ENCODE measurements around the gene PEX5L. TPM values are rescaled to one million over a fixed set of nuclear protein-coding genes. Genes with fewer than 3 reads are reported as not detected.
A peak's percentile ranks its signal among the peaks of the same experiment; 100 is the strongest.
"Not testable (repeated sequence)": the region's sequence is repeated elsewhere in the genome, so short reads cannot be mapped to it uniquely, and the experiment has no call there.

Gene PEX5L
- total RNA-seq, 2 experiments from 2014 or later = 0.35 to 0.70 TPM

GRCh38 chr3:180049391-180049790 is 12.7 kb upstream of the PEX5L start:
- Mint-ChIP-seq H3K9me3 (no peaks in the 10 kb centered on the region), H3K27me3 (no peaks in the 10 kb centered on the region), H3K36me3 (ENCODE audit: low read depth) (no peaks in the 10 kb centered on the region), H3K4me3 (no peak overlapping the region), H3K27ac (no peak overlapping the region), H3K4me1 (no peaks in the 10 kb centered on the region)
- CTCF ChIA-PET = no interaction called here
- no peak for DNase-seq
- POLR2A ChIA-PET = no interaction called here

DNA sequence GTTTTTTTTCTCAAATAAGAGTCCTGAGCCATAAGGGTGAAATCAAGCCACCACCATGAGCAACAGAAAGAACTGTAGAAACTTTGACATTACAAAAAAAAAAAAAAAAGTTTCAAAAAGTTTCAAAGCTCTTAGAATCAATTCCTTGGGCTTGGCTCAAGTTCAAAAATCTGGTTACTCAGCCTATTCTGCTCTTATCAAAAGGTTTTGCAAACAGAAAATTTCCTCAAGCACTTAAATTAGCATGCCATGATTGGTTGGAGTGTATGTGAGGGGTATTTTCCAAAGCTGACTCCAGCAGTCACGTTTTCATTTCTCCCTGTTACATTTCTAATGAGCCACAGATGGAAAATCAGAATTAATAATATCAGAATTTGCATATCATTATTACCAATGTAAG is 12.1 kb upstream of the PEX5L start:
- no peak for DNase-seq
- no peaks in the 10 kb centered on the region for H3K27me3 Mint-ChIP-seq
- no peaks in the 10 kb centered on the region for H3K36me3 Mint-ChIP-seq (ENCODE audit: low read depth)
- no peaks in the 10 kb centered on the region for H3K9me3 Mint-ChIP-seq
- no peak overlapping the region for H3K27ac Mint-ChIP-seq
- ChIA-PET CTCF (no interaction called here), POLR2A (no interaction called here)
- H3K4me3 Mint-ChIP-seq = no peak overlapping the region
- H3K4me1 Mint-ChIP-seq = no peaks in the 10 kb centered on the region

DNA sequence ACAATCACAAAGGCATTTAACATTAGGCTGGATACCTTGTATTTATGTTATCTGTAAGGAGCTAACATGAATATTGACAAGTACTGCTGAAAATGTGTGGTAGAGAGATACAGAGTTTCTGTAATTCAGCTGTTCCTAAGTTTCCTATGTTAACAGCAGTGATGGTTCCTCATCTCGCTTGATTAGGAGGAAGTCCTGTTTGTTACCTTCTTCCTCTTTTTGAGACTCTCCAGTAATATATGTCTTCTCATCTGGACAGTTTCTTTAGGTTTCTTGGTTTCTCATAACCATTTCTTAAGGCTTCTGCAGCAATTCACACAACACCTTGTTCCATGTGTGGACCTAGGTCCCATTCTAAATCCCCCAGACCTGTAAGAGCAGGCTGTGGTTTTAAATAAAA is 11.4 kb upstream of the PEX5L start:
- POLR2A ChIA-PET = no interaction called here
- DNase-seq = no peak
- Mint-ChIP-seq H3K9me3 (no peaks in the 10 kb centered on the region), H3K36me3 (ENCODE audit: low read depth) (no peaks in the 10 kb centered on the region), H3K27ac (no peak overlapping the region), H3K4me1 (no peaks in the 10 kb centered on the region), H3K4me3 (no peak overlapping the region), H3K27me3 (no peaks in the 10 kb centered on the region)
- CTCF ChIA-PET = no interaction called here

- H3K4me3 Mint-ChIP-seq = no peak overlapping the region
- ChIA-PET POLR2A (no interaction called here), CTCF (no interaction called here)
- H3K36me3 Mint-ChIP-seq (ENCODE audit: low read depth) = no peaks in the 10 kb centered on the region
- H3K27ac Mint-ChIP-seq = no peak overlapping the region
- peaks cover 18% of the 10 kb centered on the region for H3K27me3 Mint-ChIP-seq
- DNase-seq = no peak
- peaks cover 10% of the 10 kb centered on the region for H3K4me1 Mint-ChIP-seq
- no peaks in the 10 kb centered on the region for H3K9me3 Mint-ChIP-seq
Observed at GRCh38 chr3:180040966-180041365, 4.2 kb upstream of the PEX5L start.

GRCh38 chr3:180036092-180036670 is 556 bp downstream of the PEX5L start:
- CTCF ChIA-PET = no interaction called here
- H3K27ac Mint-ChIP-seq = no peak overlapping the region
- peaks cover 10% of the 10 kb centered on the region for H3K4me1 Mint-ChIP-seq
- no peak for DNase-seq
- H3K4me3 Mint-ChIP-seq = peak overlapping the region; percentile 44
- no peaks in the 10 kb centered on the region for H3K9me3 Mint-ChIP-seq
- no peaks in the 10 kb centered on the region for H3K36me3 Mint-ChIP-seq (ENCODE audit: low read depth)
- POLR2A ChIA-PET = no interaction called here
- H3K27me3 Mint-ChIP-seq = peaks cover 31% of the 10 kb centered on the region

GRCh38 chr3:180026997-180027396 is 9.7 kb downstream of the PEX5L start:
- Mint-ChIP-seq H3K4me1 (no peaks in the 10 kb centered on the region), H3K27ac (no peak overlapping the region), H3K36me3 (ENCODE audit: low read depth) (no peaks in the 10 kb centered on the region), H3K27me3 (no peaks in the 10 kb centered on the region), H3K9me3 (no peaks in the 10 kb centered on the region), H3K4me3 (no peak overlapping the region)
- CTCF ChIA-PET = no interaction called here
- no peak for DNase-seq
- POLR2A ChIA-PET = no interaction called here

DNA sequence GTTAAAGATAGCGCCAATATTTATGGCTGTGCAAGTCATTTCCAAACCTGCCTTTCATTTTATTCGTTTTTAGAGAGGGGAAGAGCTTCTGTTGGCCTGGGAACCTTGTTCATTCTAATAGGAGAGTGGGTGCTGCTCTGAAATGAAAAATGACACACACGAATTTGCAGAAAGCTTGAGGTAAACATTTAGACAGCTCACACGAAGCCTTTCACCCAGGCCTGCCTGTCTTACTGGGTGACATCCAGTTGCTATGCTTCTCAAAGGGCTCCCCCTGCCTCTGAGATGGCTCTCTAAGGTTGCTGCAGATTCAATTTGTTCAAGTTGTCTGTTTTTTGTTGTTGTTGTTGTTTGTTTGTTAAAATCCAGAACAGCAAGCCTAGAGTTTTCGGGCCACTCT is 18.2 kb downstream of the PEX5L start:
- CTCF ChIA-PET = no interaction called here
- no peak overlapping the region for H3K27ac Mint-ChIP-seq
- DNase-seq = no peak
- POLR2A ChIA-PET = no interaction called here
- H3K36me3 Mint-ChIP-seq (ENCODE audit: low read depth) = no peaks in the 10 kb centered on the region
- H3K27me3 Mint-ChIP-seq = peaks cover 5% of the 10 kb centered on the region
- H3K4me1 Mint-ChIP-seq = no peaks in the 10 kb centered on the region
- no peak overlapping the region for H3K4me3 Mint-ChIP-seq
- no peaks in the 10 kb centered on the region for H3K9me3 Mint-ChIP-seq

DNA sequence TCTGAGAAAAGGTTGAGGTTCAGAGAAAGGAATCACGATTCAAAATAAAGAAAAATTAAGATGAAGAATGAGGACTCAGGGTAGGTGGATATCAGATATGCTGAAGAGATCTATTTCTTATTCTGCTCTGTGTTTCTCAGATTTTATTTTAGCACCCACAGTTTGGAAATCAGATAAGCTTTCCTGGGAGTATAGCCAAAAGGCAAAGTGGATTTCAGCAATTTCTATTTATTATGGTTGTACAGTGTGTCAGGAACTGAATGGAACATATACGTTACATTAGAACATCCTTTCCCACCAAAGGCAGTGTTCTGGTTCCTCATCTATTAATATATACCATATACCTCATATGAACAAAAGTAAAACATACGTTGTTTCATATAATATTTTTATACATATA is 18.9 kb downstream of the PEX5L start:
- Mint-ChIP-seq H3K36me3 (ENCODE audit: low read depth) (no peaks in the 10 kb centered on the region), H3K9me3 (no peaks in the 10 kb centered on the region), H3K4me1 (no peaks in the 10 kb centered on the region), H3K27ac (no peak overlapping the region), H3K4me3 (no peak overlapping the region), H3K27me3 (peaks cover 5% of the 10 kb centered on the region)
- DNase-seq = no peak
- CTCF ChIA-PET = no interaction called here
- POLR2A ChIA-PET = no interaction called here

DNA sequence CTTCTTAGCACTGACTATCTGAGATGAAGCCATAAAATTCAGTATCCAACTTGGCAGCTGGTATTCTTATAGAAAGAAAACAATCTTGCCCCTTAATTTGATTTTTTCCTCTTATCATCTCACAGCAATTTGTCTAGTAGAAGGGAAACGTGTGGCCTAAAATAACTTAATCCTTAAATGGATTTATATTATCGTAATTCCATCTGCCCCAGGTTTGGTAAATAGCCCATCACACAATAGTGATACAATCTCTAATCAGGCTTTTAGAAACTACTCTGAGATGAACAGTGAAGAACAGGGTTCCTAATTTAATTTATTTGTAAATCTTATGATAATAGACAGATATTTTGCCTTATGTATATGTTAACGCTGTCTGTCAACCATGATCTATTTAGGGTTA is 24.8 kb downstream of the PEX5L start:
- no peaks in the 10 kb centered on the region for H3K27me3 Mint-ChIP-seq
- H3K9me3 Mint-ChIP-seq = peaks cover 9% of the 10 kb centered on the region
- no peaks in the 10 kb centered on the region for H3K4me1 Mint-ChIP-seq
- no peak for DNase-seq
- no peak overlapping the region for H3K27ac Mint-ChIP-seq
- POLR2A ChIA-PET = no interaction called here
- CTCF ChIA-PET = no interaction called here
- no peak overlapping the region for H3K4me3 Mint-ChIP-seq
- peaks cover 4% of the 10 kb centered on the region for H3K36me3 Mint-ChIP-seq (ENCODE audit: low read depth)

- H3K27ac Mint-ChIP-seq; CTCF ChIA-PET; POLR2A ChIA-PET; H3K27me3 Mint-ChIP-seq; H3K4me1 Mint-ChIP-seq; H3K4me3 Mint-ChIP-seq; H3K36me3 Mint-ChIP-seq (ENCODE audit: low read depth); DNase-seq: not testable (repeated sequence)
- peaks cover 12% of the 10 kb centered on the region for H3K9me3 Mint-ChIP-seq
Observed at GRCh38 chr3:180008318-180008717, 28.4 kb downstream of the PEX5L start.

- POLR2A ChIA-PET = no interaction called here
- H3K27ac Mint-ChIP-seq = no peak overlapping the region
Observed at GRCh38 chr3:180004542-180004941, 32.2 kb downstream of the PEX5L start.

DNA sequence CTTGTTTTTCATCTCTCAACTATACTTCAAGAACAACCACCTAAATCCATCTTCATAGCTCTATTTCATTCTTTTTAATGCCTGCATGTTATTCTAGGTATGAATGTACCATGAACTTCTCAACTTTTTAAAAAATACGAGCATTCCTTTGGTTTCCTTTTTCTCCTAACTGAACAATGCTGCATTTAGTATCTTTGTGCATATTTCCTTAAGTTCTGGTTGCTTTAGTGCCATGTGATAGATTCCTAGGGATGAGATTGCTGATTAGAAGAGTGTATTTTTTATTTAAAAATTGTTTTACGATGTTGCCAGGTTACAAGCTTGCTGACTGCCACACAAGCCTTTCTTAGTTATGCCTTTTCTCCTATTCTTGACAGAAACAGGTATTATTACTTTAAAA is 34.7 kb downstream of the PEX5L start:
- CTCF ChIA-PET = no interaction called here
- POLR2A ChIA-PET = no interaction called here
- Mint-ChIP-seq H3K9me3 (peaks cover 4% of the 10 kb centered on the region), H3K36me3 (ENCODE audit: low read depth) (no peaks in the 10 kb centered on the region), H3K4me3 (no peak overlapping the region), H3K27me3 (peaks cover 2% of the 10 kb centered on the region), H3K27ac (no peak overlapping the region), H3K4me1 (no peaks in the 10 kb centered on the region)
- no peak for DNase-seq

More at GRCh38 chr3:180004542-180004941, 32.2 kb downstream of the PEX5L start:
- Mint-ChIP-seq H3K36me3 (ENCODE audit: low read depth) (peaks cover 4% of the 10 kb centered on the region), H3K4me1 (no peaks in the 10 kb centered on the region), H3K4me3 (no peak overlapping the region), H3K9me3 (peaks cover 12% of the 10 kb centered on the region), H3K27me3 (peaks cover 2% of the 10 kb centered on the region)
- no peak for DNase-seq
- CTCF ChIA-PET = interaction anchor here (1.2 kb wide), 1 partner anchor 76 kb away, joined by 4 read pairs; no protein-coding TSS in a partner anchor

DNA sequence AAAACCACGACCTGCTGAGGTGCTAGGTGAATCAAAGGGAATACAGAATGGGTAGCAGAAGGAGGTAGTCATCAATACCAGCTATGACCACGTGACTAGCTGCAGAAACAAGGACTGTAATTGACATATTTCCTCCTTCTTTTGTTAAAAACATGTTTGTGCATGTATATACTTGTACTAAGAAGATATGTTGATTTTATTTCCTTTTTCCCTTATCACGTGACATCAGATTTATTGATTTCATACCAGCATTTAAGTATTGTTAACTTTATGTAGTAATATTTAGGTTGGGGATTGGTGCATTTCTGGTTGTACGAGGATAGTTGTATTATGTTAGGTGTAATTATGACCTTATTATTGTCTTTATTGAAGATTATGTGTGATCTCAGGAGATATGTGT is 36.2 kb downstream of the PEX5L start:
- DNase-seq = no peak
- H3K27ac Mint-ChIP-seq = no peak overlapping the region
- H3K4me3 Mint-ChIP-seq = no peak overlapping the region
- H3K36me3 Mint-ChIP-seq (ENCODE audit: low read depth) = no peaks in the 10 kb centered on the region
- ChIA-PET POLR2A (no interaction called here), CTCF (no interaction called here)
- H3K4me1 Mint-ChIP-seq = no peaks in the 10 kb centered on the region
- peaks cover 2% of the 10 kb centered on the region for H3K27me3 Mint-ChIP-seq
- H3K9me3 Mint-ChIP-seq = peaks cover 2% of the 10 kb centered on the region

- H3K4me3 Mint-ChIP-seq = no peak overlapping the region
- DNase-seq = no peak
- CTCF ChIA-PET = no interaction called here
- no peaks in the 10 kb centered on the region for H3K4me1 Mint-ChIP-seq
- peaks cover 2% of the 10 kb centered on the region for H3K27me3 Mint-ChIP-seq
- POLR2A ChIA-PET = no interaction called here
- H3K9me3 Mint-ChIP-seq = peaks cover 2% of the 10 kb centered on the region
- H3K36me3 Mint-ChIP-seq (ENCODE audit: low read depth) = no peaks in the 10 kb centered on the region
- no peak overlapping the region for H3K27ac Mint-ChIP-seq
Observed at GRCh38 chr3:179995406-179995805, 41.3 kb downstream of the PEX5L start.

GRCh38 chr3:179991883-179992282 is 44.9 kb downstream of the PEX5L start:
- H3K36me3 Mint-ChIP-seq (ENCODE audit: low read depth) = no peaks in the 10 kb centered on the region
- H3K27me3 Mint-ChIP-seq = peaks cover 6% of the 10 kb centered on the region
- H3K4me3 Mint-ChIP-seq = no peak overlapping the region
- DNase-seq = no peak
- ChIA-PET CTCF (no interaction called here), POLR2A (no interaction called here)
- no peaks in the 10 kb centered on the region for H3K4me1 Mint-ChIP-seq
- no peaks in the 10 kb centered on the region for H3K9me3 Mint-ChIP-seq
- no peak overlapping the region for H3K27ac Mint-ChIP-seq

Data from activated CD4-positive, alpha-beta memory T cell treated with anti-CD3 and anti-CD28 coated beads, Interleukin-2, amount 10 ng/mL, durations not matched to agents 7 days and 5 days (primary cell).